GM12874 (cell line): ENCODE measurements around the gene MIA2.

Experiments
- CTCF ChIP-seq: IDR thresholded peaks from 2 replicates; pipeline ENCODE4 v1.5.1; 2011; ENCODE audit warnings: low read depth, mild to moderate bottlenecking, control low read depth, low read length, moderate library complexity; ENCODE audit not compliant: insufficient read depth

The MIA2 gene

GRCh38 chr14:39426605-39427004 lies 192.9 kb downstream of the MIA2 start:
- no peak for TF ChIP-seq CTCF

GRCh38 chr14:39428118-39428517 lies 194.4 kb downstream of the MIA2 start:
- TF ChIP-seq CTCF = no peak

GRCh38 chr14:39430762-39431415 lies 197.2 kb downstream of the MIA2 start:
- TF ChIP-seq CTCF = no peak

- no peak for TF ChIP-seq CTCF
Measured at GRCh38 chr14:39431416-39432178, 197.9 kb downstream of the MIA2 start.

- TF ChIP-seq CTCF = no peak
Measured at GRCh38 chr14:39432179-39432618, 198.5 kb downstream of the MIA2 start, which contains the start of gene FBXO33. Gene FBXO33 (minus strand): TSS chr14:39432433. CDS start chr14:39432162, 271 bp downstream.

- TF ChIP-seq CTCF = no peak
Measured at GRCh38 chr14:39432619-39433451, 199.1 kb downstream of the MIA2 start.

- TF ChIP-seq CTCF = no peak
Measured at GRCh38 chr14:39433452-39433813, 199.7 kb downstream of the MIA2 start.
